Activated T-helper 1 cell treated with anti-CD3 and anti-CD28 coated beads, Interleukin-2, amount 50 U/mL, for 16 hours (primary cell): ENCODE results near the gene SMAP2.
"Not testable (repeated sequence)": the region's sequence is repeated elsewhere in the genome, so short reads cannot be mapped to it uniquely, and the experiment has no call there.

Experiments used
- DNase-seq, 2 donors: peaks; one replicate each; pipeline ENCODE4 v3.0.0-alpha.2; 2020; ENCODE audit warnings: low read depth in 1 of 2, low spot score in 1 of 2

SMAP2 gene

DNA sequence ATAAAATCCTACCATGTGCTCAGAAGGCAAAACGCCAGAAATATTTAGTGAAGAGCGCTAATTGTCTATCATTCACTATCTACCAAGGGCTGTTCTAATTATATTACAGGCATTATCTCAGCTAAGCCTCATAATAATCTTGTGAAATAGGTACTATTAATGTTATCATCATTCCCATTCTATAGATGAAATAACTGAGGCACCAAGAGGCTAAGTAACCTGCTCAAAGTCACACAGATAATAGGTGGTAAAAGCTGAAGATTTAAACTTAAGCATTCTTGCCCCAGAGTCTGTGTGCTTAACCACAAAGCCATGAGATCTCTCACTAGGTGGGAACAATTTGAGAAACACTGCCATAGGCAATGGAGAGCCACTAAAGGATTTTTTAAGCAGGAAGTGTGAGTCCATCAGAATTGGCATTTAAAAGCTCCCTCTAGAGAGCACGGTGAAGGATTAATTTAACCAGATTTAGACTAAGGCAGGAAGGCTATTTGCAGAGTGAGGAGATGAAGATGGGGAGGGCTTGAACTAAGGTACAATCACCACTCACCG lies 1.7 kb upstream of the SMAP2 start:
- DNase-seq = no peak

DNA sequence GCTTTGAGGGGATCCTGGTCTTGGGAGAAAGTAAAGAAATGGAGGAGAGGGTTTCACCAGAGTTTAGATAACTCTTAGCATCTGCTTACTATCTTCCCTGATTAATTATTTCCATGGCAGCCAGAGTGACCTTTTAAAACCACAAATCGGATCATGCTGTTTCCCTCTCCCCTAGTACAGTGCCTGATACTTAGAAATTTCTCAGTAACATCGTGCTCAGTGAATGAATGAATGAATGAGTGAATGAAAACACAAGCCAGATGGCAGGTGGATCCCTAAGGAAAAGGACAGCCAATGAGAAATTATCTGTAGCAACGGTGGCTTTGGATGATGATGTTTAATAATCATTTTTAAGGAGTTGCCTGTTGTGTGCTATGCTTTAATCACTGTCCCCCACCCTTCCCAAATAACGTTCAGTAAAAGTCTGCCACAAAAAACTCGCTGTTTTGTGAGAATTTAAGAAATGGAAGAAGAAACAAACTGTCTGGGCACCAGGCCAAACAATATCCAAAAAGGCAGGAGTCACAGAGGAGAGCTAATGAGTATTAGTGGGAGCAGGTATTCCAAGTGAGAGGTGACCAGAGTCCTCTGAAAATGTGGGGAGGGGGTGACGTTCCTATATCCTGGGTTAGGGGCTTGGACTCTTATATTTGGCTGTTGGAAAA lies 737 bp upstream of the SMAP2 start:
- no peak for DNase-seq

DNA sequence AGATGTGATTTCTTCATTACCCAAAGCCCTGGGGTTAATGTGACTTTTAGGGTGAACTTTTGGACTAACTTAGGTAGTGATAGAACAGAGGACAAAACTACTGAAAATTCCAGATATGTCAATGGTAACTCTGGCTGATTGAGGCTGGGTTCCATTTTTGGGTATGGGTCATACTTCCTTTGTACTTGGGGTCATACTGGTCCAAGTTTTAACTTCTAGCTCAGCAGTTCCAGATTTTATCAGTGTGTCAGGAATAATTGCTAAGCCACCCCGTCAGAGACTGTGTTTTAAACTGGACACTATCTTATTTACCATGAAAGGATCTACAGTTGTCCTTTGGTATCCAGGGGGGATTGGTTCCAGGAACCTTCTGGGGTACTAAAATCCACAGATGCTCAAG lies 4.0 kb downstream of the SMAP2 start:
- no peak for DNase-seq

DNA sequence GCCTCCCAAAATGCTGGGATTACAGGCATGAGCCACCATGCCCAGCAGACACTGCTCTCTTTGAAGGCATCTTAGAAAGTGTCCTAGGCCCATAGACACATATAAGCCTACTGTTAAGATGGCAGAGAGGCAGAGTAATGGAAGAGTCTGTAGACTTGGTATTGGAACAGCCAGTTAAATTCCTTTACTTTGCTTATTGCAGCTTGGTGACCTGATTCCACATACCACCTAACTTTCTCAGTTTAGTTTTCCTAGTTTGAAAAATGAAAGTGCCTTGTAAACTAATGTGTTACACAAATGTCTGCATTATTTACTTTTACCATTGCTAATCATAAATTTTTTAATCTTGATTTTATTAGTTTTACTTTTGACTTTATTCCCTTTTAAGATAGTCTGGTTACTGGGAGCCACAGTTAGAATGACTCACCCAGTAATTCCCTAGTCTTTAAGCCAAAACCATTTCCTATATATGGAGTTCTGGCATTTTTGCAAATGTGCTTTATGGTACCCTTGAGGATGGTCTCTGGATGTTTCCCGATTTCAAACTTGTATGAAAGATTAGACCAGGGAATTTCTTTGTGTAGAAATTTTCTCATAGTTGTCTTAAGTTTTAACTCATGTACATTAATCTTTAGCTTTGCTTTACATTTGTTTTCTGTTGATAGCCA lies 6.4 kb downstream of the SMAP2 start:
- DNase-seq = no peak

DNA sequence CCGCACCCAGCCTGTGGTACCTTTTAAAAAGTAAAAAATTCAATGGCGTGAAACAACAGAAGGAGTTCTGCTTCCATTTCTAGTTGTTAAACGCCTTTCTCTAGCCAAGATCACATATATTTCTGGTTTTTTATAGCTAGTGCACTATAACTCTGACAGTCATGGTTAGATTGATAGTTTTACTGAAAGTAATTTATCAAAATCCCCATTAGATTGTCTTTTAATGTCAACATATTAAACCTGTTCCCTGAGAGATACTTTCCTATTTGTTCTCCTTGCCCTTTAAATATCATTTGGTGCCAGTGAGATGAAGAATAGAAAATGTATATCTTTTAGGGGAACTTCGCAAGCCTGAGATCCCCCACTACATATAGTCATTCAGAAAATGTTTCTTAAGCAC lies 7.3 kb downstream of the SMAP2 start:
- no peak for DNase-seq

DNA sequence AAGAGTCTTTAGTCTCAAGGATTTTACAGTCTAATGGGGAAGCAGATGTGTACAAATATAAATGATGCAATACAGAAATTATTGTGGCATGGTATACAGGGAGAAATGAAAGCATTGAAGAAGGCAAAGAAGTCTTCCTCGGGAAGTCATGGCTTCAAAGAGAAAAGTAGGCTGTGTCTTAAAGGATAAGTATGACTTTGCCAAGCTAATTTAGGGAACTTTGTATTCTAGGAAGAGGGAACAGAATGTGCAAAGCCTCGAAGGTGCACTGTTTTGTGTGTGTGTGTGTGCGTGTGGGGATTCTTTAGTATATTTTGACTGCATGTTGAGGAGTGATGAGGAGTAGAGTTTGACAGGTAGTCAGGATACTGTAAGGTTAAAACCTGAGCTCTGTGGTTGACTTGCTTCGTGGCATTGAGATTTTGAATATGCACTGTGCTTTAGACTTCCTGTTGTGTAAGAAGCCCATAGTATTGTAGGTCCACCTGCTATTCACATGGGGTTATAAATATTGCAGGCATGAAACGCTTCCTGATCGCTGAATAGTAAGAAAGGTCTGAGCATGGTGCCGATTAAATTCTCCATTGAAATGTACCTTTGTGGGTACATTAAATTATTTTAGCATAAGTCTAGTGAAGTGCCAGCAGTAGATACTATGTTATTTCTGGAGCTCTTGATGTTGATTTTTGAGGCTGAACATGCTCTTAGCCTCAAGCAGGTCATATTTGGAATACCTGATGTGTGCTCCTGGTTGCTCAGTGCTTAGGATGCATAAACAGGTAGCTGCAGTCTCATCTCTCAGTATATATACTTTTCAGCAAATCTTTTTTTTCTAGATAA lies 8.0 kb downstream of the SMAP2 start:
- no peak for DNase-seq

DNA sequence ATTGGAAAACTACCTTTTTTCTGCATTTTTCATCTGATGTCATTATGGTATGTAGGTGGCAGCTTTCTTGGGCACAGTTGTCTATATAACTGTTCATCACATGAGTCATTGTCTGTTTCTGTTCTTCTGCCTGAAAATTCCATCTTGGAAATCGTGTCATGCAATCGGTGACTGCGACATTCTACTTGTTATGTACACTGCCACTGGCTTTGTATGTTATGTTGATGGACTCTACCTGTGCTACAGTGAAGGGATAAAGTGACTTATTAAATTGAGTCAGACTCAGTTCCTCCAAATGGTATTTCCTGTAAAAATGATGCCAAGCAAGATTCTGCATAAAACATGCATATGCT lies 8.6 kb downstream of the SMAP2 start:
- no peak for DNase-seq

DNA sequence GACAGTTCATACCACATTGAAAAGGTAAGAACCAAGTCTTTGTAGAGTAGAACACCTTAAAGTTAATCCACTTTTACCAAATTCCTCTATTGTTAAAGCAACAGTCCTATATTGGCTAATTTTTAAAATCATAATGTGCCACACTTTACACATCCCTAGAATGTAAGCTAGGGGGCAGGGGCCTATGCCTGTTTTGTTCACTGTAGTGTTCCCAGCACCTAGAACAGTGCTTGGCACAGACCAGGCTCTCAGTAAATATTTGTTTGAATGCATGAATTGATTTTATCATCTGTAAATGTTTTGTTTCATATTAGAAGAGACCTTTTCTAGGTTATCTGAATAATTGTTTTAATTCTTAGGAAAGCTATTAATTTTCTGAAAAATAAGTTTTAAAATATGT lies 9.1 kb downstream of the SMAP2 start:
- no peak for DNase-seq

DNA sequence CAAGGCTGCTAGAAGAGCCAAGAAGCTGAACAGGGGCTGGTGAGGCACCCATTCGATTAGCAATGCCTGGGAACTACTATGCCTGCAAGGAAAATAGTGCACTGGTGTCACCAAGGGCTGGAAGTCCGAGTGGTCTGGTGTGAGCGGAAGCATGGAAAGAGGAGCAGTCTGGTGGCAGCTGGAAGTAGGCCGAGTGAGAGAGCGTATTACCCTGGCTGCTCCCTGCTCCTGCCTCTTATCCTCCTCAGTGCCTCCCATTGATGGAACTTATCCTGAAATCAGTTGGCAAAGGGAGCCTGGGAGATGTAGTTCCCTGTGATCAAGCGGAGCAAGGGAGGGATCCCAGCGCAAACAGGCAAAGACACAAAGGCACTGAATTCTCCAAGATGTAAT lies 9.6 kb downstream of the SMAP2 start:
- DNase-seq = no peak

DNA sequence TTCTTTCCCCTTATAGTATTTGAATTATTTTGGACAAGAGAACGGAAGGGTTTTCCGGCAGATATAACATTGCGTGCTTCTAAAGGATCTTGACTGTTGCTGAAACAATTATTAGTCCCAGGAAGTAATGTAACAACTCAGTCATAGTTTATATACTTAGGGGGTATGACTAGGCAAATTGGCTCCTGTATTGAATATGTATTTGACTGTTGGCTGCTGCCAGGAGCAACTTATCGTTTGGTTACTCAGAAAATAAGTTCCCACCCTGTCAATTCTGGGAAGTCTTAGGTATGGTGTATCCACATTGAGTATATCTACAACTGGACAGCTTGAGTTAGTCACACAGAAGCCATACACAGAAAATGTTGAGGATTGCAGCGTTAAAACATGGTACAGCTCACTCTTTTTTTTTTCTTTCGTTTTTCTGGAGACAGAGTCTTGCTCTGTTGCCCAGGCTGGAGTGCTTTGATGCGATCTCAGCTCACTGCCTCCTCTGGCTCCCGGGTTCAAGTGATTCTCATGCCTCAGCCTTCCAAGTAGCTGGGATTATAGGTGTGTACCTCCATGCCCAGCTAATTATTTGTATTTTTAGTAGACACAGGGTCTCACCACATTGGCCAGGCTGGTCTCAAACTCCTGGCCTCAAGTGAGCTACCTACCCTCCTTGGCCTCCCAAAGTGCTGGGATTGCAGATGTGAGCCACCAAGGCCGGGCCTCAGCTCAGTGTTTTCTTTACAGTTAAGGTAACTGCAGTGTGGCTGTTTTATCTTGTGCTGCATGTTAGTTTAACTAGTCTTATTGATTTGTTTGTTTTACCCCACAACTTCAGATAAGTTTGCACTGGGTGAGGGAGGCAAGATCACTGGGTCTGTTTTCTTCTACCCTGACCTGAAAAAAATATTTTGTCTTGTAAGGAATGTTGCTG lies 10.2 kb downstream of the SMAP2 start:
- DNase-seq = no peak

DNA sequence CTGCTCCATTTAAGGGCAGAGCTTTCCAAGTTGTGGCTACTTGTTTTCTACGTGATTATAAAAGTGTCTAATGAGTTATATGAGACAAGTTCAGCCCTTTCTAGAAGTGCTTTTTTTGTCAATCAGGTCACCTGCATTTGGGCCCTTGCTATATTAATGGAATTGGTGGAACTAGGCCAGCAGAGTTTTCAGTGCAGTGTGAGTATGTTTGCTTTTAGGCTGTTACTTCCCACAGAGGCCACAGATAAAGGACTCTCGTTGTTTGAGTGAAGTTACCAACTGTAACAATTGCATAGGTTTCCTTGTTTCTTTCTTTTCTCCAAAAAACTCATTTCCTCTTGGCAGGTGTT lies 10.9 kb downstream of the SMAP2 start:
- DNase-seq = no peak

DNA sequence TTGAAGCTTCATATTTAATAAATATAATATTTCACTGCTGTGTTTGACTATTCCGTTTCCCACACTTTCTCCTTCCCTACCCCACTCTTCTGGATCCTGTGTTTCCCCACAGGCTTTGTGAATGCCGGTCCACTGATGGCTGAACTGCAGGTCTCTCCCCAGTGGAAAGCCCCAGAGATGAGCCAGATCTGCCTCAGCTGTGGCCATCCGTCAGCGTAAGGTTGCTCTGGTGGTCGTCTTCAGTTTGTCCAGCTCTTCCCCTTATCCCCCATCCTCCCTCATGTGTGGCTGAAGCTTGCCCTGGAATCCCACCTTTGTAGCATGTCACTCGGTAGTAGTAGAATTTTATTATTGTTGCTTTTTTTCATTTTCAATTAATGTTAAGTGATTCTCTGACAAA lies 11.4 kb downstream of the SMAP2 start:
- no peak for DNase-seq

DNA sequence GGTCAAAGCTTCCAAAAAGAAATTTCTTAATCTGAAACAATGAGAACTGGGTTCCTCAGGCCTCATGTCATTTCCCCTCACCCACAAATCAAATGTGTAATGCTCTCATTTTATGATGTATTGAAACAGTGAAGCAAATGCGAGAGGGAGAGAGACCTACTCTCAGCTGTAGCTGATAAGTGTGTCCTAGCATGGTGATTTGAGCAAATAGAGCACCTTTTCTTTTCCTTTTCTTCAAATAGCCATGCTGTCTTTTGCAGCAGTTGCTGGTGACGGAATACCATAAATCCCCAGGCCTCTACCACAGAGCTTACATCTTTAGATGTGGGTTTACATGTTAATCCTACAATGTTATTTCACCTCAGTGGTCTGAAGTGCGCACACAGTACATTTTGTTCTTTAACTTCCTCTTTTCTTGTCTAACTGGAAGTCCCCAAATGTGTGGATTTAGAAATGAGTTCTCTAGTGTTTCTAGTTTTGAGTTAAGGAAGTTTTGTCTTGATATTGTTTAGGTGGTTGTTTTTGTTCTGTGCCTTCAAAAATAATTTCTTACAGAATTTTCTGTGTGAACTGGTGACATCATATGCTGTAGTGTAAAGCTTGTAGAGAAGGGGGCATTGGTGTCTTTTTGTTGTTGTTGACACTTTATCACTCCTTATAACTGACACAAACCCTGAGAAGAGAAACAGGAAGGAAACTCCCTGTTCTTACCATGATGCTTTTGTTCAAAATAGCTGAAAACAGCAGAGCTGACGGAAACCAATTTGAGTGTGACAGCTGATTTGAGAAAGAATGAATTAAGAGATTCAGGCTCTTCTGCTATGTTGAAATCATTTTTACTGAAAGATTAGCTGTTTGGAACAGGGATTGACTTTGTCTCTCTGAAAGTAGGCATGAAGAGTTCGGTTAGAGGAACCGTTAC lies 12.2 kb downstream of the SMAP2 start:
- DNase-seq = peak in 1 of 2 donors; percentile 49

DNA sequence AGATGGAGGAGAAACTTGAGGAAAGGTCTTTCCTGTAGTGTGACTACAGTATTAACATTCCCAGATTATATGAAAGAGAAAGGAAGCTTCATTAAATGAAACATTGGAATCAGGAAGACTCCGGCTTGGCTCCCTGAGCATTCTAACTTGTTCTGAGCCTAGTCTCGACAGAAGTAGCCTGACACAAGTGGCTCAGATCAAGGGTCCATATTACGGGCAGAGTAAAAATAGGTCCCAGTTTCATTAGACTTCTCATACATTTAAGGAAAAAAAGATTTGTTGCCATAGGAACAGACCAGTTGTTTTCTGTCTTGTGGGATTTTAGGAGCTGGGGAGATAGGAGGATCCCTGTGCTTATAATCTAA lies 12.8 kb downstream of the SMAP2 start:
- DNase-seq = no peak

DNA sequence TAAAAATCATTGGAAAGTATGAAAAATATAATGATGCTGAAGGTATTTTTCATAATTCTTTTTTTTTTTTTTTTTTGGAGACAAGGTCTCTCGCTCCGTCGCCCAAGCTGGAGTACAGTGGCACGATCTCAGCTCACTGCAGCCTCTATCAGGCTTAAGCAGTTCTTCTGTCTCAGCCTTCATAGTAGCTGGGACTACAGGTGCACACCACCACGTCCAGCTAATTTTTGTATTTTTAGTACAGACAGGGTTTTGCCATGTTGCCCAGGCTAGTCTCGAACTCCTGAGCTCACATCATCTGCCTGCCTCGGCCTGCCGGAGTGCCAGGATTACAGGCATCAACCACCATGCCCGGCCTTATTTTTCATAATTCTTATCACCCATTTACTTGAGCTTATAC lies 13.3 kb downstream of the SMAP2 start:
- no peak for DNase-seq

DNA sequence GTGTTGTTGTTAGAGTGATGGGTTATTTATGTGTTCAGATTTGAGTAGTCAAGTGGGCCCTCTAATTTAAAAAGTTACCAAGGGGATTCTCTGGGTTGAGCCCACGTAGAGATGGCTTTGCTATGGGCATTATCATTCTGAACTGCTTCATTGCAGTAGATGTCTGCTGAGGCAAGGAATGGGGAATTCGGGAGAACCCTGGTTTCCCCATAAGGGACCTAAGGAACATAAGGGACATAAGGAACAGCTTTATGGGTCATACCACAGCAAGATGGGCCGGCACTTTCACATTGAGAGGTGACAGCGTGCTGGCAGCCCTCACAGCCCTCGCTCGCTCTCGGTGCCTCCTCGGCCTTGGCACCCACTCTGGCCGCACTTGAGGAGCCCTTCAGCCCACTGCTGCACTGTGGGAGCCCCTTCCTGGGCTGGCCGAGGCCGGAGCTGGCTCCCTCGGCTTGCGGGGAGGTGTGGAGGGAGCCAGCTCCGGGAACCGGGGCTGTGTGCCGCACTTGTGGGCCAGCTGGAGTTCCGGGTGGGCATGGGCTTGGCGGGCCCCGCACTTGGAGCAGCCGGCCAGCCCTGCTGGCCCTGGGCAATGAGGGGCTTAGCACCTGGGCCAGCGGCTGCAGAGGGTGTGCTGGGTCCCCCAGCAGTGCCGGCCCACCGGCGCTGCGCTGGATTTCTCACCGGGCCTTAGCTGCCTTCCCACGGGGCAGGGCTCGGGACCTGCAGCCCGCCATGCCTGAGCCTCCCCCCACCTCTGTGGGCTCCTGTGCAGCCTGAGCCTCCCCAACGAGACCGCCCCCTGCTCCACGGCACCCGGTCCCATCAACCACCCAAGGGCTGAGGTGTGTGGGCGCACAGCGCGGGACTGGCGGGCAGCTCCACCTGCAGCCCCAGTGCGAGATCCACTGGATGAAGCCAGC lies 14.1 kb downstream of the SMAP2 start:
- DNase-seq = not testable (repeated sequence)

DNA sequence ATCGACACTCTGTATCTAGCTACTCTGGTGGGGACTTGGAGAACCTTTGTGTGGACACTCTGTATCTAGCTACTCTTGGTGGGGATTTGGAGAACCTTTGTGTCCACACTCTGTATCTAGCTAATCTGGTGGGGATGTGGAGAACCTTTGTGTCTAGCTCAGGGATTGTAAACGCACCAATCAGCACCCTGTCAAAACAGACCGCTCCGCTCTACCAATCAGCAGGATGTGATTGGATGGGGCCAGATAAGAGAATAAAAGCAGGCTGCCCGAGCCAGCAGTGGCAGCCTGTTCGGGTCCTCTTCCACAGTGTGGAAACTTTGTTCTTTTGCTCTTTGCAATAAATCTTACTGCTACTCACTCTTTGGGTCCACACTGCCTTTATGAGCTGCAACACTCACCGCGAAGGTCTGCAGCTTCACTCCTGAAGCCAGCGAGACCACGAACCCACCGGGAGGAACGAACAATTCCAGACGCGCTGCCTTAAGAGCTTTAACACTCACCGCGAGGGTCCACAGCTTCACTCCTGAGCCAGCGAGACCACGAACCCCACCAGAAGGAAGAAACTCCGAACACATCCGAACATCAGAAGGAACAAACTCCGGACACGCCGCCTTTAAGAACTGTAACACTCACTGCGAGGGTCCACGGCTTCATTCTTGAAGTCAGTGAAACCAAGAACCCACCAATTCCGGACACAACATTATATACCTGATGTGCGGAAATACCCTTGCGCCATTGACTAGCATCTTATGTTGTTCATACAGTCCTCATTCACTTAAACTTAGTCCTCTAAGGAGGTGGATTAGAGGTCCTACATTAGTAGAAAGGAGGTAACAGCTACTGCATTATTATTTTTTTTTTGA lies 15.2 kb downstream of the SMAP2 start:
- not testable (repeated sequence) for DNase-seq

DNA sequence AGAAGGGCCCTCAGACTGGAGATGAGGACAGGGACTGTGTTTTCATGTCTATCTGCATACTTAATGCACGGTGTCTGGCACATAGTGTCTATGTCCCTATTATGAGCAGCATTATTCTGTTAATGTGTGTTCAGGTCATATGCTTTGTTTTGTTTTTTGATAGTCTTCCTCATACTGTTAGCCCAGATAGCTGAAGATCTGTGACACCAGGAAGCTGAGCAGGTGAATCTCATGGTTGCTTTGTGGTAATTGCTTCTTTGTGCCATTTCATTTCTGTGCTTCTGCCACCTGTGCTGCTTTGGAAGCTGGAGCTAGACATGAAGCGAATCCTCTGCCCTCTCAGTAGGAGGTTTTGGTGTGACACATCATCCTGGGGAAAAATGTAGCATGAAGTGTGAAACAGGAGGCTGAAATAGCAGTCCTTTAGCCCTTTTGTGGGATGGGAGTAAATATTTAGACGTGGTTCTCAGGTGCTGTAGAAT lies 15.8 kb downstream of the SMAP2 start:
- no peak for DNase-seq
